CMK (cell line): ENCODE data around the gene KSR2.
"Not testable (repeated sequence)": the region's sequence is repeated elsewhere in the genome, so short reads cannot be mapped to it uniquely, and the experiment has no call there.

Source experiments
- DNase-seq: peaks from one replicate; pipeline ENCODE4 v3.0.0-alpha.2; 2010; ENCODE audit warnings: low read depth

The KSR2 gene

GRCh38 chr12:117967512-117967911, 1.3 kb downstream of the KSR2 start:
- DNase-seq: no peak

- no peak for DNase-seq
Measured at GRCh38 chr12:117967043-117967442, 1.7 kb downstream of the KSR2 start.

DNA sequence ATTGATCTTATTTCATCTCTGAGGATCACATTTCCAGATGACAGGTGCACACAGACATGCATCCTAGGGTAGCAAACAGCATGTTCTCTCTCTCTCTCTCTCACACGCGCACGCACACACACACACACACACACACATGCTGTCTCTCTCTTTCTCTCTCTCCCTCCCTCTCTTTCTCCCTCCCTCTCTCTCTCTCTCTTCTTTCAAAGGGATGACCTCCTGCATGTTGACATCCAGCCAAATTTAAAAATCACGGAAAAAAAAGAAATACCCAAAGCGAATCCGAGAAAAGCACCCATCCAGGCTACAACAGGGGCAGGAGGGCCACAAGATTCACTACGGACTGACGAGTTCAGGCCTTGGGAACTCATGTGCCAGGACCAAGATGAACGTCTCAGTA, 2.3 kb downstream of the KSR2 start:
- DNase-seq: no peak

DNA sequence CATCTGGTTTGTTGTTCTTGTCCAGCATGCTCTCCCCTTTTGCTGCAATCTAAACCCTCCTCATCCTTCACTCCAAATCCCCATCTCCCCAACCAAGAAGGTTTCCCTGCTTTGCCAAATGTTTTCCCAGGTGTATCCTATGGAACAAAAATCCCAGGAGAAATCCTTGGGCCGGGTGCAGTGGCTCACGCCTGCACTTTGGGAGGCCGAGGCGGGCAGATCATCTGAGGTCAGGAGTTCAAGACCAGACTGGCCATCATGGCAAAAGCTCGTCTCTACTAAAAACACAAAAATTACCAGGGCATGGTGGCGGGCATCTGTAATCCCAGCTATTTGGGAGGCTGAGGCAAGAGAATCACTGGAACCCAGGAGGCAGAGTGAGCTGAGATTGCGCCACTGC, 5.0 kb downstream of the KSR2 start:
- DNase-seq: no peak

GRCh38 chr12:117936722-117937484, 31.9 kb downstream of the KSR2 start:
- DNase-seq: no peak

DNA sequence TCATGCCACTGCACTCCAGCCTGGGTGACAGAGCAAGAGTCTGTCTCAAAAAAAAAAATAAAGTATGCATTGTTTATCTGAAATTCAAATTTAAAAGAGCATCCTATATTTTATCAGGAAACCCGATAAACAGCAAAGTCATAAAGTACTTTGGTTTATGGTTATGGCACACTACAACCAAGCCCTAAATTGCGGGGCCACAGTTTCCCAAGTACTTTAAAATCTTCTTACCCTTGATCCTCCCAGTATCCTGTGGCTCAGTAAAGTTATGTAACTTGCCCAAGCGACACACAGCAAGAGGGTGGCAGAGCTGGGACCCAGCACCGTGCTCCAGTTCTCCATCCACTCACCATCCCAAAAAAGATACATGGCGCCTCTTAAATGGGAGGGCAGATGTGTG, 35.2 kb downstream of the KSR2 start:
- DNase-seq: no peak

- DNase-seq: no peak
Measured at GRCh38 chr12:117926391-117926899, 42.3 kb downstream of the KSR2 start.

DNA sequence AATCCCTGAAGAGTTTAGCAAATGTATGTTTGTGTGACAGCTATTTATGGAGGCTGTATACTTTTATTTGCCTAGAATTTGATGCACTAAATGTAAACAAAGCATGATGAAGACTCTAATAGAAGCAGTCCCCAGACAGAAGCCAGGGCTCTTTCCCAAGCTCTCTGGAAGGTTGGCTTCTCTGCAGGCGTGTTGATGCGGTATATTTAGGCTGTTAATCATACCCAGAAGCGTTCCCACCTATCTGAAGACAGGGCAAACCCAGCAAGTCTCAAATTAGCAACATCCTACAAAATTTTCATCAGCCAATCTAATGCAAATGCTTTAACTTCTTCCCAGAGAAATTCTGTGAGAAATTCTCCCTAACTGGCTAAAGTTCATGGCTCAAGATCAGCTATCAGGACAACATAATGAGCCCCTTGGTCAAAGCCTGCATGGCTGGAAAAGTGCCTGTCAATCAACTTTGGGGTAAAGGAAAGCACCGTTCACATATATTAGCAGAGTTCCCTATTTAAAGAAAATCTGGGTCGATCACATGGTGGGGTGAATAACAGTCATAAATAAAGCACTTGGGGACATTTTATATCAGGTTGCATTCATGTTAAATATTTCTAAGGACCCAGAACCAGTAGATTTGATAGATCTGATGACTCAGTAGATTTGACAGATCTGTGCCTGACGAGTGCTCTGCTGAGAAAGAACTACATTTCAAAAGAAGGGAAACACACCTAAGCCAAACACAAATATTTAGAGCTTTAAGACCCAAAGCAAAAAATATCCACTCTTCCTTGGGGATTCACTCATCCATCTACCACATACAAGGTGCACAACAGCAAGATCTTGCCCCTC, 46.6 kb downstream of the KSR2 start:
- no peak for DNase-seq

DNA sequence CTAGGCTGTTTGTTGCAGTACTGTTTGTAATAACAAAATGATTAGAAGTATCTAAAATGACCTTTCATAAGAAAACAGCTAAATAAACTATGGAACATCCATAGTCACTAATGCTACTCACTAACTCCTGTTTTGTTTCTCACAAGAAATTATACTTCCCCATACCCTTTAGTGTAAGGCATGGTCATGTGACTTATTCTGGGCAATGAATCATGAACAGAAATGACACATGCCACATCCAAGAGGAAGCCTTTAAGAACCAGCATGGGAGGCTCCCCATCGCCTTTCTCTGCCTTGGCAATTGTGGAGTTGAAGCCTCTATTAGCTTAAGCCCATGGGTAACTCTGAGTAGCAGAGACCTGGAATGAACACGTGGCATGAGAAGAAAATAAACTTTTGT, 49.3 kb downstream of the KSR2 start:
- DNase-seq: no peak

DNA sequence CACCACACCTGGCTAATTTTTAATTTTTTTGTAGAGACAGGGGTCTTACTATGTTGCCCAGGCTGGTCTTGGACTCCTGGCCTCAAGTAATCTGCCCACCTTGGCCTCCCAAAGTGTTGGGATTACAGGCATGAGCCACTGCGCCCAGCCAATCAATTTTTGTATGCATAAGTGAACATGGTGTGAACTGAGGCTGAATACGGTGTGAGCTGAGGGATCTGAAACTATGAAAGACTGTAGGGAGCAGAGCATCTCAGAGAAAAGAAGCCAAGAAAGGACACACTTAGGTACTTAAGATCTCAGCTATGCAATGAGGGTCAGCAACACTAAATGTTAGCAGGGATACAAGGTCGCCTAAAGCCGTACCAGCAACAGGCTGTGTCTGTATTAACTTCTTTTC, 54.1 kb downstream of the KSR2 start:
- DNase-seq: no peak

DNA sequence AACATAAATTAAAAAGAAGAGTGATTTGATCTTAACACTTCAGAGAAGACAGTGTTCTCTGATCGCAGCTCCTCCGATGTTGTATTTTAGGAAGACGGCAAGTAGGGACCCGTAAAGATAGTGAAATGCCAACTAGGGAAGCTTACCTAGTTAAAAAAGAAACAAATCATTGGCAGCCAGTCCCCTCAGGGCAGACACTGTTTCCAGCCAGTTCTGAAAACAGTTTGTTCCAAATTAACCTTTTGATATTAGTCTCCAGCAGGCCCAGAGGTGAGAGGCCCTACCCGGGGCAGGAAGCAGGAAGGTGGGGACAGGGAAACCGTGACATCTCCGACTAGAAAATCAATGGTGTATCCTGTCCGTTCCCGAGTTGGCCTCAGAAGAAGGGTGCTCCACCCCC, 56.0 kb downstream of the KSR2 start:
- DNase-seq: no peak

- no peak for DNase-seq
Measured at GRCh38 chr12:117908411-117908810, 60.4 kb downstream of the KSR2 start.

GRCh38 chr12:117907108-117907689, 61.6 kb downstream of the KSR2 start:
- DNase-seq: no peak

- DNase-seq: no peak
Measured at GRCh38 chr12:117904051-117904450, 64.7 kb downstream of the KSR2 start.

- no peak for DNase-seq
Measured at GRCh38 chr12:117903110-117903840, 65.5 kb downstream of the KSR2 start.

DNA sequence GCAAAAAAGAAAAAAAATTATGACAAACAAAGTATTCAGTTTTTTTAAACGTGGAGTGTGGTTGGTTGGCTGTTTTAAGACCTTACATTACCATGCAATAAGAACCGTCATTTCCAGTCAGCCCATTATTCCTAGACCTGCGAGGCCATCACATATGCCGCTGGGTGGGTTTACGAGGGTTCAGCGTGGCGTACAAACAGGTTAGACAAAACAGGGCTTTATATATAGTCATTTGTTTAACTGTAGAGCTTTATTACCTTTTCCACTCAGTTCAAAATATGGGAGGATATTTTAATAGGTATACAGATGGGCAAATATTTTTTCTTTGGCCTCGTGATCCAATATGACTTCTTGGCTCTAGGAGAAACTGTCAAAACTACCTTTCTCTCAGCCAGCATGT, 67.2 kb downstream of the KSR2 start:
- no peak for DNase-seq

GRCh38 chr12:117900561-117900960, 68.2 kb downstream of the KSR2 start:
- DNase-seq: no peak

DNA sequence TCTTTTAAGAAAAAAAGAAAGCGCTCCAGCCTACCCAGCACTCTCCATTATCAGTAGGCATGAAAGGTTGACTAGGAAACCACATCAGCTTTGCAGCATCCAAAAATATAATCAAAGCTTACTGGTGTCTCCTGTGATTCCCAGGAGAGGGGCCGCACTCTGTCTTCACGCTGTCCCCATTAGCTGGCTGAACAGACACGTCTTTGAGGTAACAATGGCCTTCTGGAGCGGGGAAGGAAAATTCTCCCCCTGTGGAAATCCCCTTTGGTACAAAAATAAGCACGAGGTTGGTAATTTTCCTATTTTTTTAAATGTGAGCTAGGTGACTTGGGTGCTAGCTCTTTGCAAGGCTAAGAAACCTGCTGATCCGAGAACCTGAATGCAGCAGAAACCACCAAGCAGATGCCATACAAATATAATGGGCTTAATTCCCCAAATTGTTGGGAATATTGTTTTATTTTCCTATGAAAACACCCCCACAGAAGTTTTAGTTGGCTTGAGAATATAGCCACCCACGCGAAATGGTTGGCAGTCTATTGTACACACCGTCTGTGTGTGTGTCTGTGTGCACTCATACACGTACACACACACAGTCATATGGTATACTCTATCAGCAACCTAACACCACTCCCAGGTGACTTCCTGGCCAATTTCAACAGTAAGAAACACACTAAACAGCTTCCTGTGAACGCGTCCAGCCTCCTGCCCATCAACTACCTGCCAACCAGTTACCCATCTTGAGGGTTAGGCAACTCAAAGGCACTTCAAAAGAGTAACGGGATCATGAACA, 71.2 kb downstream of the KSR2 start:
- DNase-seq: no peak

GRCh38 chr12:117896009-117896408, 72.8 kb downstream of the KSR2 start:
- DNase-seq: no peak

GRCh38 chr12:117892441-117892840, 76.3 kb downstream of the KSR2 start:
- no peak for DNase-seq

- DNase-seq: not testable (repeated sequence)
Measured at GRCh38 chr12:117891265-117891664, 77.5 kb downstream of the KSR2 start.
